HepG2 (cell line): ENCODE results near the gene KLRK1. TPM values are rescaled to one million over a fixed set of nuclear protein-coding genes. Genes with fewer than 3 reads are reported as not detected.

Experiments used
- ATAC-seq: fragments of 200-7000 bp; cut with Tn5 transposase; 3 replicates; pipeline ENCODE4 v1.9.1; 2020; ENCODE audit warnings: mild to moderate bottlenecking, moderate library complexity
- Bru-seq: library from RNA; stranded (reverse); fragments of 400-500 nt; gene quantifications from one replicate; lab custom pipeline; 2021; lab: Mats Ljungman, UMichigan
- BruChase-seq, 2 experiments: library from RNA; stranded (reverse); fragments of 400-500 nt; gene quantifications; one replicate each; lab custom pipeline; 2021; lab: Mats Ljungman, UMichigan
- BruUV-seq: library from RNA; stranded (reverse); fragments of 400-500 nt; replicated peaks from 2 replicates; lab custom pipeline; 2021; lab: Mats Ljungman, UMichigan
- CTCF ChIA-PET: fragments of 300-600 bp; formaldehyde crosslinking; extraction: SDS; loops from one replicate; lab custom pipeline; 2021; ENCODE audit warnings: low total read pairs, inconsistent platforms, low intra/inter-chr PET ratio; lab: Yijun Ruan, JAX
- POLR2A ChIA-PET: fragments of 350-600 bp; sonication (Branson Sonifier 250); formaldehyde crosslinking; loops from one replicate; lab custom pipeline; 2020; ENCODE audit warnings: antibody characterized with exemption, inconsistent platforms; lab: Yijun Ruan, JAX
- DNase-seq: peaks from one replicate; pipeline ENCODE4 v3.0.0-alpha.2; 2015; ENCODE audit warnings: low spot score
- FAIRE-seq: peaks from 3 replicates; lab custom pipeline; 2011; peaks lifted over from hg19 to GRCh38; lab: Jason Lieb, UNC
- H2AFZ ChIP-seq: one replicate; pipeline ENCODE4 v1.6.1; 2011; ENCODE audit warnings: low read length, inconsistent platforms
- H3K27ac ChIP-seq: fragments of 300-600 bp; 3 replicates; pipeline ENCODE4 v1.8.0; 2011; ENCODE audit warnings: mixed run types, mild to moderate bottlenecking, mixed read lengths, low read length, inconsistent platforms; ENCODE audit not compliant: insufficient read depth; ENCODE audit errors: extremely low read length
- H3K27me3 ChIP-seq, 2 experiments: fragments of 200-600 bp in 1 of 2; 2 replicates in 1 of 2; 3 replicates in 1 of 2; pipeline versions ENCODE4 v1.6.0 to v1.8.0; 2011; ENCODE audit warnings: low read length in 2 of 2, mild to moderate bottlenecking in 2 of 2, moderate library complexity in 2 of 2, inconsistent platforms in 1 of 2; ENCODE audit not compliant: insufficient read depth in 2 of 2, control insufficient read depth in 1 of 2
- H3K36me3 ChIP-seq, 2 experiments: fragments of 200-600 bp in 1 of 2; replicated peaks in 1 of 2; 2 replicates in 1 of 2; 3 replicates in 1 of 2; pipeline versions ENCODE4 v1.5.1 to v1.8.0; 2011; ENCODE audit warnings: low read length in 2 of 2, inconsistent platforms in 1 of 2; ENCODE audit not compliant: insufficient read depth in 2 of 2, control insufficient read depth in 1 of 2
- H3K4me1 ChIP-seq: 2 replicates; pipeline ENCODE4 v1.5.1; 2012; ENCODE audit warnings: low read length, inconsistent platforms; ENCODE audit not compliant: insufficient read depth
- H3K4me2 ChIP-seq: 2 replicates; pipeline ENCODE4 v1.6.0; 2011; ENCODE audit warnings: low read depth, low read length, inconsistent platforms
- H3K4me3 ChIP-seq, 3 experiments: fragments of 200-600 bp in 1 of 3; sonication (generic), shearing (Covaris generic) in 1 of 3; replicated peaks in 1 of 3; 2 replicates each; pipeline ENCODE4 v1.5.1; 2011 to 2016; ENCODE audit warnings: low read length in 3 of 3, inconsistent platforms in 2 of 3, low read depth in 2 of 3, mild to moderate bottlenecking in 2 of 3, control low read depth in 1 of 3, mixed read lengths in 1 of 3; ENCODE audit not compliant: insufficient read depth in 1 of 3
- H3K79me2 ChIP-seq: one replicate; pipeline ENCODE4 v1.6.1; 2011; ENCODE audit warnings: low read length, inconsistent platforms; ENCODE audit not compliant: insufficient read depth
- H3K9ac ChIP-seq: 2 replicates; pipeline ENCODE4 v1.6.0; 2011; ENCODE audit warnings: mild to moderate bottlenecking, low read depth, low read length, inconsistent platforms; ENCODE audit not compliant: insufficient read depth
- H3K9me3 ChIP-seq: 2 replicates; pipeline ENCODE4 v1.5.1; 2012; ENCODE audit warnings: mild to moderate bottlenecking, low read length
- H4K20me1 ChIP-seq: 2 replicates; pipeline ENCODE4 v1.6.0; 2011; ENCODE audit warnings: inconsistent platforms, mild to moderate bottlenecking, low read length, moderate library complexity; ENCODE audit not compliant: insufficient read depth
- ATF1 ChIP-seq: IDR thresholded peaks from 2 replicates; pipeline ENCODE4 v1.6.1; 2016; ENCODE audit warnings: mild to moderate bottlenecking, control low read depth
- BCL3 ChIP-seq: sonication (generic); formaldehyde crosslinking; IDR thresholded peaks from 2 replicates; pipeline ENCODE4 v1.5.1; 2020; ENCODE audit warnings: mild to moderate bottlenecking, missing genetic modification reagents, moderate library complexity
- FOSL2 ChIP-seq: sonication (generic); formaldehyde crosslinking; IDR thresholded peaks from 2 replicates; pipeline ENCODE4 v1.4.0; 2020; ENCODE audit warnings: missing genetic modification reagents
- IRX3 ChIP-seq: sonication (generic); formaldehyde crosslinking; IDR thresholded peaks from 2 replicates; pipeline ENCODE4 v1.8.1; 2023; ENCODE audit warnings: mild to moderate bottlenecking, low read depth, missing genetic modification reagents, borderline replicate concordance
- ISL2 ChIP-seq: sonication (generic); formaldehyde crosslinking; IDR thresholded peaks from 2 replicates; pipeline ENCODE4 v1.5.0; 2020; ENCODE audit warnings: missing genetic modification reagents
- KLF16 ChIP-seq, 2 experiments: sonication (generic) in 1 of 2; formaldehyde crosslinking in 1 of 2; IDR thresholded peaks; 2 replicates each; pipeline versions ENCODE4 v1.6.1 to v1.8.0; 2016 to 2023; ENCODE audit warnings: missing genetic modification reagents in 2 of 2, missing compliant biosample characterization in 1 of 2
- NAIF1 ChIP-seq: sonication (generic); formaldehyde crosslinking; IDR thresholded peaks from 2 replicates; pipeline ENCODE4 v1.5.0; 2020; ENCODE audit warnings: mild to moderate bottlenecking, missing genetic modification reagents, borderline replicate concordance
- SALL2 ChIP-seq: sonication (generic); formaldehyde crosslinking; IDR thresholded peaks from 2 replicates; pipeline ENCODE4 v1.8.1; 2023; ENCODE audit warnings: mild to moderate bottlenecking, missing genetic modification reagents, inconsistent platforms
- TBX3 ChIP-seq: fragments of 450-650 bp; IDR thresholded peaks from 2 replicates; pipeline ENCODE4 v1.6.1; 2017; ENCODE audit warnings: antibody characterized with exemption, mild to moderate bottlenecking, inconsistent platforms, borderline replicate concordance
- YEATS2 ChIP-seq: sonication (generic); formaldehyde crosslinking; IDR thresholded peaks from 2 replicates; pipeline ENCODE4 v1.4.0; 2020; ENCODE audit warnings: missing genetic modification reagents, borderline replicate concordance
- ZBTB33 ChIP-seq: sonication (generic); formaldehyde crosslinking; IDR thresholded peaks from 2 replicates; pipeline ENCODE4 v1.4.0; 2020; ENCODE audit warnings: missing genetic modification reagents
- ZBTB46 ChIP-seq: sonication (generic); formaldehyde crosslinking; IDR thresholded peaks from 2 replicates; pipeline ENCODE4 v1.4.0; 2020; ENCODE audit warnings: mild to moderate bottlenecking, missing genetic modification reagents, borderline replicate concordance
- ZNF335 ChIP-seq: sonication (generic); formaldehyde crosslinking; IDR thresholded peaks from 2 replicates; pipeline ENCODE4 v1.4.0; 2020; ENCODE audit warnings: missing genetic modification reagents
- ZNF543 ChIP-seq: sonication (generic); formaldehyde crosslinking; IDR thresholded peaks from 2 replicates; pipeline ENCODE4 v1.4.0; 2020; ENCODE audit warnings: mild to moderate bottlenecking, missing genetic modification reagents
- ZNF775 ChIP-seq: sonication (generic); formaldehyde crosslinking; IDR thresholded peaks from 2 replicates; pipeline ENCODE4 v1.4.0; 2020; ENCODE audit warnings: missing genetic modification reagents, mild to moderate bottlenecking, moderate library complexity, borderline replicate concordance
- ZSCAN25 ChIP-seq: sonication (generic); formaldehyde crosslinking; IDR thresholded peaks from 2 replicates; pipeline ENCODE4 v1.8.0; 2022; ENCODE audit warnings: mild to moderate bottlenecking, missing genetic modification reagents
- WGBS: methylation state at CpG from one replicate; pipeline ENCODE4 v1.1.6; 2017; ENCODE audit warnings: low lambda C conversion rate; 5-methylcytosine and 5-hydroxymethylcytosine counted together
- in situ Hi-C: cut with HindIII; loops from 2 replicates; pipeline ENCODE4 v1.10.0; 2017; ENCODE audit warnings: low pct_unique_long_range_greater_than_20kb; ENCODE audit not compliant: extremely low pct_ligation_motif_present
- intact Hi-C: fragments of 100-400 bp; cut with micrococcal nuclease; formaldehyde crosslinking; loops from one replicate; pipeline ENCODE4 v1.10.0; 2022; ENCODE audit not compliant: unreplicated experiment
- long read RNA-seq, 2 experiments: library from RNA in 1 of 2; library from polyadenylated mRNA in 1 of 2; stranded (forward) in 1 of 2; unstranded in 1 of 2; transcript quantifications; one replicate each; pipeline ENCODE4 v2.0.0, GENCODE V29; 2019 to 2022
- polyA minus RNA-seq, 3 experiments: library from RNA; depleted of rRNA, polyadenylated mRNA; stranded (reverse); fragments of >200 nt; gene quantifications; 2 replicates each; pipeline ENCODE4 v1.2.3, GENCODE V29; 2011; ENCODE audit warnings: low replicate concordance in 1 of 3
- polyA plus RNA-seq, 8 experiments: library from polyadenylated mRNA; depleted of rRNA in 3 of 8; stranded (reverse) in 7 of 8; unstranded in 1 of 8; fragments of >200 nt; fragmentation: Illumina TruSeq in 4 of 8; extraction: Trizol in 4 of 8; gene quantifications; 2 replicates each; pipeline versions ENCODE4 v1.2.1 to v1.2.3, GENCODE V29; 2011 to 2016; ENCODE audit warnings: low read depth in 4 of 8, missing spikeins in 1 of 8, mixed read lengths in 1 of 8; ENCODE audit not compliant: insufficient read depth in 1 of 8
- total RNA-seq, 5 experiments: library from RNA; depleted of rRNA; stranded (reverse); fragments of >200 nt; fragmentation: Illumina TruSeq; extraction: Trizol; gene quantifications; 2 replicates each; pipeline ENCODE4 v1.2.3, GENCODE V29; 2016; ENCODE audit warnings: low read depth in 1 of 5

Gene KLRK1
- not detected in 2 replicates for total RNA-seq (2016; rRNA removed; fragmentation: Illumina TruSeq; extraction: Trizol)
- total RNA-seq (2016; cell fraction: cytosol; rRNA removed; fragmentation: Illumina TruSeq; extraction: Trizol; ENCODE audit: low read depth), result not detected in 2 replicates
- not detected in 2 replicates for total RNA-seq (2016; cell fraction: insoluble cytoplasmic fraction; rRNA removed; fragmentation: Illumina TruSeq; extraction: Trizol)
- total RNA-seq (2016; cell fraction: membrane; rRNA removed; fragmentation: Illumina TruSeq; extraction: Trizol), result not detected in 2 replicates
- total RNA-seq (2016; cell fraction: nucleus; rRNA removed; fragmentation: Illumina TruSeq; extraction: Trizol), result not detected in 2 replicates
- polyA plus RNA-seq (2011; rRNA removed), result 0.07 TPM in 1 of 2 replicates, not detected in the other
- 0.04 TPM in 1 of 2 replicates, not detected in the other for polyA plus RNA-seq (2011; cell fraction: cytosol; rRNA removed)
- polyA plus RNA-seq (2011; cell fraction: nucleus; rRNA removed), result 0.13 and 0.29 TPM in 2 replicates
- 0.09 TPM in 1 of 2 replicates, not detected in the other for polyA plus RNA-seq (2012)
- not detected in 2 replicates for polyA plus RNA-seq (2016; cell fraction: cytosol; fragmentation: Illumina TruSeq; extraction: Trizol; ENCODE audit: low read depth)
- not detected in 2 replicates for polyA plus RNA-seq (2016; cell fraction: insoluble cytoplasmic fraction; fragmentation: Illumina TruSeq; extraction: Trizol; ENCODE audit: low read depth)
- polyA plus RNA-seq (2016; cell fraction: membrane; fragmentation: Illumina TruSeq; extraction: Trizol; ENCODE audit: low read depth), result not detected in 2 replicates
- not detected in 2 replicates for polyA plus RNA-seq (2016; cell fraction: nucleus; fragmentation: Illumina TruSeq; extraction: Trizol; ENCODE audit: insufficient read depth, low read depth)
- polyA minus RNA-seq (2011; rRNA and poly(A)+ RNA removed; ENCODE audit: low replicate concordance), result 72.8 TPM in 1 of 2 replicates, not detected in the other
- polyA minus RNA-seq (2011; cell fraction: cytosol; rRNA and poly(A)+ RNA removed), result not detected in 2 replicates
- polyA minus RNA-seq (2011; cell fraction: nucleus; rRNA and poly(A)+ RNA removed), result not detected in 2 replicates
- not detected for Bru-seq, nascent RNA
- BruChase-seq, experiment 1, labeled RNA remaining after a 6-hour chase, result percentile 38 among the genes with signal in this experiment
- BruChase-seq, experiment 2, labeled RNA remaining after a 2-hour chase, result percentile 31 among the genes with signal in this experiment
- long read RNA-seq, experiment 1, result 0 reads
- long read RNA-seq, experiment 2, result 0 reads

- H3K9ac ChIP-seq, result no peak within 1 kb of the TSS
- no peak for TF ChIP-seq FOSL2
- no peak for TF ChIP-seq KLF16 (CRISPR knock-in tag; IDR thresholded peaks at IDR 0.05)
- no peak for TF ChIP-seq YEATS2 (CRISPR knock-in tag)
- no peak for TF ChIP-seq NAIF1 (CRISPR knock-in tag)
- no peak for TF ChIP-seq IRX3 (CRISPR knock-in tag)
- TF ChIP-seq SALL2 (CRISPR knock-in tag), result no peak
- no peak for TF ChIP-seq ZBTB33 (CRISPR knock-in tag)
- TF ChIP-seq ISL2 (CRISPR knock-in tag), result no peak
- no peak for TF ChIP-seq ZNF335
- no peak for TF ChIP-seq ZBTB46 (CRISPR knock-in tag)
- TF ChIP-seq ZNF775, result no peak
- TF ChIP-seq ATF1 (CRISPR knock-in tag), result no peak
- TF ChIP-seq TBX3, result no peak
- TF ChIP-seq BCL3 (CRISPR knock-in tag), result no peak
- TF ChIP-seq ZNF543 (CRISPR knock-in tag), result no peak
- TF ChIP-seq ZSCAN25 (CRISPR knock-in tag), result no peak
Observed at GRCh38 chr12:10389904-10390303, at the start of gene KLRK1. TSS of gene KLRK1 (minus strand) at chr12:10390041. CDS start at chr12:10388810, 1,231 bp downstream.

More at GRCh38 chr12:10389904-10390303, at the start of gene KLRK1:
- Histone ChIP-seq H3K4me3 (no peak within 1 kb of the TSS), H3K4me1 (0 out of 2 replicates have a peak, but pooled peaks cover 4% of the 10 kb centered on the region), H3K27ac (no peak within 1 kb of the TSS), H3K9me3 (no peaks in the 10 kb centered on the region), H3K27me3 (no peaks in the 10 kb centered on the region), H3K36me3 (no peaks in the 10 kb centered on the region), H2AFZ (no peak within 1 kb of the TSS), H4K20me1 (no peaks in the 10 kb centered on the region), H3K4me2 (no peak within 1 kb of the TSS), H3K79me2 (no peaks in the 10 kb centered on the region)
- intact Hi-C loops (no loop called here), in situ Hi-C loops (no loop called here)
- ChIA-PET POLR2A (no interaction called here), CTCF (no interaction called here)
- DNase-seq, result no peak
- BruUV-seq, result no TSS peak
- WGBS, result 22% methylated on average over 1 of the region's 1 CpG
- FAIRE-seq, result no peak
- no peak for ATAC-seq
